Breast epithelium (tissue), 3 donors: ENCODE data around the gene OR2K2. TPM values are rescaled to one million over a fixed set of nuclear protein-coding genes. Genes with fewer than 3 reads are reported as not detected.

Experiments
- total RNA-seq, 3 donors: library from RNA; depleted of rRNA; stranded (reverse); fragments of >200 nt; gene quantifications; one replicate each; pipeline ENCODE4 v1.1.0, GENCODE V29; 2016

Gene OR2K2
- total RNA-seq, 3 donors from 2014 or later = 0.48 TPM; not detected in 2

Other genes with a start within 250 kb of the OR2K2 start
- gene ECPAS, start 154.2 kb upstream of the OR2K2 start, total RNA-seq = 100 to 1,000 TPM in 1 of 3 donors, 10 to 100 TPM in 2; 91.6 to 159 (median 94.1) TPM
- 10 to 100 TPM in 2 of 3 donors, 1 to 10 TPM in 1; 5.9 to 24.9 (median 16.4) TPM for gene ZNF483, start 195.0 kb upstream of the OR2K2 start, total RNA-seq